ENCODE data around the gene PTPRG. TPM values are rescaled to one million over a fixed set of nuclear protein-coding genes. Genes with fewer than 3 reads are reported as not detected.
"Not testable (repeated sequence)": the region's sequence is repeated elsewhere in the genome, so short reads cannot be mapped to it uniquely, and the experiment has no call there.

The PTPRG gene
- total RNA-seq, 1 donor from 2014 or later = 34.1 TPM

- peak; percentile 47 for ATAC-seq
- intact Hi-C loops (cut with DNase I) = no loop called here
Observed at GRCh38 chr3:61687663-61688306, 126.4 kb downstream of the PTPRG start.

GRCh38 chr3:61688307-61688984 is 127.1 kb downstream of the PTPRG start:
- ATAC-seq = peak; percentile 5
- intact Hi-C loops (cut with DNase I) = no loop called here
- no peak for DNase-seq (ENCODE audit: missing footprints)

More at GRCh38 chr3:61687663-61688306, 126.4 kb downstream of the PTPRG start:
- no peak for DNase-seq (ENCODE audit: missing footprints)

- ATAC-seq = no peak
- intact Hi-C loops (cut with DNase I) = no loop called here
- DNase-seq (ENCODE audit: missing footprints) = no peak
Observed at GRCh38 chr3:61690016-61690415, 128.6 kb downstream of the PTPRG start.

GRCh38 chr3:61691466-61691865 is 130.1 kb downstream of the PTPRG start:
- intact Hi-C loops (cut with DNase I) = no loop called here
- ATAC-seq = no peak
- no peak for DNase-seq (ENCODE audit: missing footprints)

GRCh38 chr3:61697301-61697700 is 135.9 kb downstream of the PTPRG start:
- intact Hi-C loops (cut with DNase I) = no loop called here
- DNase-seq (ENCODE audit: missing footprints) (no peak), ATAC-seq (peak; percentile 32)

- ATAC-seq; intact Hi-C loops (cut with DNase I); DNase-seq (ENCODE audit: missing footprints): not testable (repeated sequence)
Observed at GRCh38 chr3:61698278-61699072, 137.1 kb downstream of the PTPRG start.

- ATAC-seq (no peak), DNase-seq (ENCODE audit: missing footprints) (no peak)
- intact Hi-C loops (cut with DNase I) = no loop called here
Observed at GRCh38 chr3:61699622-61700021, 138.3 kb downstream of the PTPRG start.

GRCh38 chr3:61701011-61701410 is 139.6 kb downstream of the PTPRG start:
- intact Hi-C loops (cut with DNase I) = no loop called here
- ATAC-seq (no peak), DNase-seq (ENCODE audit: missing footprints) (no peak)

GRCh38 chr3:61702453-61702852 is 141.1 kb downstream of the PTPRG start:
- intact Hi-C loops (cut with DNase I) = no loop called here
- DNase-seq (ENCODE audit: missing footprints) = no peak
- ATAC-seq = no peak

GRCh38 chr3:61704807-61705206 is 143.4 kb downstream of the PTPRG start:
- intact Hi-C loops (cut with DNase I) = no loop called here
- DNase-seq (ENCODE audit: missing footprints) (no peak), ATAC-seq (no peak)

GRCh38 chr3:61707492-61707891 is 146.1 kb downstream of the PTPRG start:
- ATAC-seq (no peak), DNase-seq (ENCODE audit: missing footprints) (no peak)
- intact Hi-C loops (cut with DNase I) = no loop called here

- ATAC-seq; intact Hi-C loops (cut with DNase I); DNase-seq (ENCODE audit: missing footprints): not testable (repeated sequence)
Observed at GRCh38 chr3:61710920-61711319, 149.5 kb downstream of the PTPRG start.

GRCh38 chr3:61714225-61714624 is 152.9 kb downstream of the PTPRG start:
- no peak for DNase-seq (ENCODE audit: missing footprints)
- ATAC-seq = no peak
- intact Hi-C loops (cut with DNase I) = no loop called here

- ATAC-seq = no peak
- DNase-seq (ENCODE audit: missing footprints) = no peak
- intact Hi-C loops (cut with DNase I) = no loop called here
Observed at GRCh38 chr3:61715886-61716527, 154.6 kb downstream of the PTPRG start.

- ATAC-seq; intact Hi-C loops (cut with DNase I); DNase-seq (ENCODE audit: missing footprints): not testable (repeated sequence)
Observed at GRCh38 chr3:61716693-61717092, 155.3 kb downstream of the PTPRG start.

- ATAC-seq (no peak), DNase-seq (ENCODE audit: missing footprints) (no peak)
- intact Hi-C loops (cut with DNase I) = no loop called here
Observed at GRCh38 chr3:61718565-61718964, 157.2 kb downstream of the PTPRG start.

GRCh38 chr3:61719278-61719977 is 158.1 kb downstream of the PTPRG start:
- intact Hi-C loops (cut with DNase I) = no loop called here
- DNase-seq (ENCODE audit: missing footprints) = no peak
- peak; percentile 89 for ATAC-seq

- DNase-seq (ENCODE audit: missing footprints) = no peak
- intact Hi-C loops (cut with DNase I) = loop anchor here (5.0 to 10.0 kb wide), 2 partner anchors 161 to 278 kb away; partner anchors contain the start of gene PTPRG
- ATAC-seq = no peak
Observed at GRCh38 chr3:61723038-61723437, 161.7 kb downstream of the PTPRG start.

All from Right ventricle myocardium inferior (tissue), 1 donor.